Measurements from ENCODE around the gene B4GAT1. TPM values are rescaled to one million over a fixed set of nuclear protein-coding genes. Genes with fewer than 3 reads are reported as not detected.
"Not testable (repeated sequence)": the region's sequence is repeated elsewhere in the genome, so short reads cannot be mapped to it uniquely, and the experiment has no call there.

Gene B4GAT1
- polyA plus RNA-seq (2013, experiment 1 of 2), result 20.8 TPM
- polyA plus RNA-seq (2013, experiment 2 of 2), result 24.3 TPM

DNA sequence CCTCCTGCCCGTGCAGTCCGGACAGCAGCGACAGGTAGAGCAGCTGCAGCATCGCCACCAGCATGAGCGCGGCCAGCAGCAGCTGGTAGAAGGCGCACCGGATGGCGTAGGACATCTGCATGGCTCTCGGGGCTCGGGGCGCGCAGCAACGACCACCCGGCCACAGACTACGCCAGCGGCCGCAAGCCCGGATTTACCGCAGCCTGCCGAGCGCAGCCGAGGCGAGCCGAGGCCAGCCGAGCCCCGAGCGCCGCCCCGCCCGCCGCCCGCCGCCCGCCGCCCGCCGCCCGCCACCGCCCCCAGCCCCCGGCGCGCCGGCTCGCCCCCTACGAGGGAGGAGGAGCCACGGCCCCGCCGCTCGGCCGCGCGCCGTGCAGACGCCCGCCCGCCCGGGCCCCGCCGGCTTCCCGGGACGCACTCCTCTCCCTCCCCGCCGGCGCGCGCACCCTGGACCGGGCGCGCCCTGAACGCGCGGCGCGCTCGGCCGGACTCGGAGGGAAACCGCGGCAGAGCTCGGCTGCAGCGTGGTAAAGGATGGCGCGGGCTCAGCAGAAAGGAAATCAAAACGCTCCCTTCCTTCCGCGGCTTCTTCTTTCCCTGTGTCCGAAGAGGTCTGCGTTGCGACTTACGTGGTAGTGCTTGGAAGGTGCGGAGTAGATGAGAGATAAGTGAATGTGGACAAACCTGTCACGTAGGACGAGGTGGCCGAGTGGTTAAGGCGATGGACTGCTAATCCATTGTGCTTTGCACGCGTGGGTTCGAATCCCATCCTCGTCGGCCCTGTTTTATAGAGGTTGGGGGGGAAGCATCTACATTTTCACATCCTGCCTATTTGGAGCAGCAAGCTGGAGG, at the start of gene B4GAT1:
Gene B4GAT1, minus strand, starts transcription at position 205 of the 852 bp plus-strand sequence. Its CDS starts 84 bp downstream, at position 121.
- H3K27ac ChIP-seq (ENCODE audit: low read depth, low read length), result peak within 1 kb of the TSS; percentile 68; the same call in 1 of the 2 replicates
- no peaks in the 10 kb centered on the region for H3K36me3 ChIP-seq (ENCODE audit: insufficient read depth, low read length)
- under 1% methylated on average over 100 of the region's 101 CpGs for WGBS
- H3K4me1 ChIP-seq (ENCODE audit: insufficient read depth, low read length), result peaks cover 10% of the 10 kb centered on the region; the same call in 1 of the 2 replicates
- H3K4me3 ChIP-seq (ENCODE audit: low read length), result peak within 1 kb of the TSS; percentile 95
- H3K9ac ChIP-seq (ENCODE audit: low read depth, low read length), result peak within 1 kb of the TSS; percentile 84
- peaks cover 7% of the 10 kb centered on the region; the same call in 1 of the 2 replicates for H3K27me3 ChIP-seq (ENCODE audit: insufficient read depth, low read length)
- H3K9me3 ChIP-seq (ENCODE audit: insufficient read depth, low read depth, low read length), result no peaks in the 10 kb centered on the region

DNA sequence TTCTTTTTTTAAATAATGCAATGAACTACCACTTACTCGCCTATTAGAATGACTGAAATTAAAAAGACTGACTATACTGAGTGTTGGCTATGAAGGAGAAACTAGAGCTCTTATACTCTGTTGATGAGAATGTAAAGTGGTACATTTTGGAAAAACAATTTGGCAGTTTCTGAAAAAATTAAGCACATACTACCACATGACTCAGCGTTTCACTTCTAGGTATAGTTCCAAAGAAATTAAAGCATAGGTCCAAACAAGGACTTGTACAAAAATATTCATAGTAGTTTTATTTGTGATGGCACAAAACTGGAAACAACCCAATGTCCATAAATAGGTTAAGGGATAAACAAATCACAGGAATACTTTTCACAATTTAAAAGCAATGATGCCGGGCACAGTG, 46.5 kb upstream of the B4GAT1 start:
- no peaks in the 10 kb centered on the region for H3K4me1 ChIP-seq (ENCODE audit: insufficient read depth, low read length)
- no peaks in the 10 kb centered on the region for H3K9me3 ChIP-seq (ENCODE audit: insufficient read depth, low read depth, low read length)
- no peaks in the 10 kb centered on the region for H3K27me3 ChIP-seq (ENCODE audit: insufficient read depth, low read length)
- 99% methylated on average over 3 of the region's 3 CpGs for WGBS
- no peak overlapping the region for H3K27ac ChIP-seq (ENCODE audit: low read depth, low read length)
- H3K9ac ChIP-seq (ENCODE audit: low read depth, low read length), result no peak overlapping the region
- no peak overlapping the region for H3K4me3 ChIP-seq (ENCODE audit: low read length)
- H3K36me3 ChIP-seq (ENCODE audit: insufficient read depth, low read length), result no peaks in the 10 kb centered on the region

DNA sequence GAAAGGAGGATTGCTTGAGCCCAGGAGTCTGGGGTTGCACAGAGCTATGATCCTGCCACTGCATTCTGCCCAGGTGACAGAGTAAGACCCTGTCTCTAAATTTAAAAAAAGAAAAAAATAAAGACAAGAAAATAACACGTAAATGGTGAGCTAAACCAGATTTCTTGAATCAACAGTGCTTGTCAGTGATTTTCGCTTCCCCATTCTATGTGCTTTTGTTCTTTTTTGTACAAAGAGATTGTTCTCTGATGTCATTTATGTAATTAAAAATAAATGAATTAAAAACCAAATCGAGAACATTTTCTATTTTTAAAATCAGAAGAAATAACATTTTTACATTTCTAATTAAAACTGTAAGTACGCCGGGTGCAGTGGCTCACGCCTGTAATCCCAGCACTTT, 43.9 kb upstream of the B4GAT1 start:
- Histone ChIP-seq H3K4me1 (ENCODE audit: insufficient read depth, low read length) (no peaks in the 10 kb centered on the region), H3K9ac (ENCODE audit: low read depth, low read length) (no peak overlapping the region), H3K4me3 (ENCODE audit: low read length) (no peak overlapping the region), H3K36me3 (ENCODE audit: insufficient read depth, low read length) (no peaks in the 10 kb centered on the region), H3K9me3 (ENCODE audit: insufficient read depth, low read depth, low read length) (no peaks in the 10 kb centered on the region), H3K27me3 (ENCODE audit: insufficient read depth, low read length) (peaks cover 7% of the 10 kb centered on the region; the same call in 1 of the 2 replicates), H3K27ac (ENCODE audit: low read depth, low read length) (no peak overlapping the region)
- WGBS, result 97% methylated on average over 5 of the region's 6 CpGs

DNA sequence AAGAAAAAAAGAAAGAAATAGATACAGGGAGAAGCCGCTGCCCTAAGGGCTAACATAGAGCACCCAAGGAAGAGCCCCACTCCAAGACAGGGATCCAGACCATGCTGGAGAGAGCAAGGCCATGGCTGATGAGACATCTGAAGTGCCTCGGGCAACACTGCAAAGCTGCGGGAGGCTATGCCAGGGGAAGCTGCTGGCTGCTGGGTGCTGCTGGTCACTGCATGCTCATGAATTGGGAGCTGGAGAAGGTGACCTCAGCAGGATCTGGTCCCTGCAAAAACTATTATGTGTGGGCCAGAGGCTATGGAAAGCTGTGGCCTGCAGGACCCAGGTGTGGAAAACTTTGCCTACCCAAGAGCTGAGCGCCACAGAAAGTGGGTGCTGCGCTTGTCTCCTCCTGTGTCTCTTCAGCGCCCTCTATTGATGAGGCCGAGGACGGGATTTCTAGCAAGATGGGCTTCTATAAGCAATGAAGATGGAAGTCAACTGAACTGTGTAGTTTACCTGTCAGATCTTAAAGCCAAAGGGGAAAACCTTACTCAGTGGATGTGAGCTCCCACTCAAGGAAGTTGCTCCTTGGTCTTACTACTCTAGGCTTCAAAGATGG, 41.5 kb upstream of the B4GAT1 start:
- WGBS, result 38% methylated on average over 8 of the region's 8 CpGs
- Histone ChIP-seq H3K4me3 (ENCODE audit: low read length) (no peak overlapping the region), H3K9ac (ENCODE audit: low read depth, low read length) (no peak overlapping the region)

DNA sequence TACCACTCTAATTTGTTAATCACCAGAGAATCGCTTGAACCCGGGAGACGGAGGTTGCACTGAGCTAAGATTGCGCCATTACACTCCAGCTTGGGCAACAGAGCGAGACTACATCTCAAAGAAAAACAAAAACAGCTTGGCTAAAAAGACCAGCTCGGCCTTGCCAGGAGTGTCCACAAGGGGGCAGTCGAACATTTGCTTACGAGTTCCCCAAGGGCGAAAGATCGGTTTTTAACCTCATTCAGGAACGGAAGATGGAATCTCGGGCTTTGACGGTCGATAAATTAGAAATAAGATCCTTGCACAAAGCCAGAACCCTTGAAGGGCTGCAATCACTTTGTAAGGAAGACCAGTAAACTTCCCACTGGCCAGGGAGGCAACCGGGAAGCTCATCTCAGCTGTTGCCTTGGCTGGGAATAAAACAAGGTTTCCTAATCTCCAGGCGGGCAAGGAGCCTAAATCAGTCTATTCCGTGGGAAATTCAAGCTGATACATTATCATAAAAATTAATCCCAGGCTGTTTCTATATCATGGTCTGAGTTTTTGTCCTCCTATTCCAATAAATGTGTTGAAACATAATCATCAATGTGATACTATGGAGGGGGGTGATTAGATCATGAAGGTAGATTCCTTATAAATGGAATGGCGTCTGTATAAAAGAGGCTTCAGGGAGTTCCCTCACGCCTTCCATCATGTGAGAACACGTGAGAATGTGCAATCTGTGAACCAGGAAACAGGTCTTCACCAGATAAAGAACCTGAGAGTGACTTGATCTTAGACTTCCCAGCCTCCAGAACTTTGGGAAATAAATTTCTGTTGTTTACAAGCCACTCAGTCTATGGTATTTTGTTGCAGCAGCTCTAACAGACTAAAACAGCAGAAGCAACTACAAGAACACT, 39.0 kb upstream of the B4GAT1 start:
- Histone ChIP-seq H3K27me3 (ENCODE audit: insufficient read depth, low read length) (peaks cover 7% of the 10 kb centered on the region; the same call in 1 of the 2 replicates), H3K27ac (ENCODE audit: low read depth, low read length) (no peak overlapping the region), H3K9ac (ENCODE audit: low read depth, low read length) (0 out of 2 replicates have a peak overlapping the region, but pooled peaks have one; percentile 10), H3K4me3 (ENCODE audit: low read length) (peak overlapping the region; percentile 33), H3K36me3 (ENCODE audit: insufficient read depth, low read length) (no peaks in the 10 kb centered on the region), H3K9me3 (ENCODE audit: insufficient read depth, low read depth, low read length) (no peaks in the 10 kb centered on the region), H3K4me1 (ENCODE audit: insufficient read depth, low read length) (no peaks in the 10 kb centered on the region)
- 23% methylated on average over 20 of the region's 20 CpGs for WGBS

More for the DNA sequence above, 41.5 kb upstream of the B4GAT1 start:
- Histone ChIP-seq H3K27me3 (ENCODE audit: insufficient read depth, low read length) (peaks cover 7% of the 10 kb centered on the region; the same call in 1 of the 2 replicates), H3K36me3 (ENCODE audit: insufficient read depth, low read length) (no peaks in the 10 kb centered on the region), H3K4me1 (ENCODE audit: insufficient read depth, low read length) (no peaks in the 10 kb centered on the region), H3K9me3 (ENCODE audit: insufficient read depth, low read depth, low read length) (no peaks in the 10 kb centered on the region), H3K27ac (ENCODE audit: low read depth, low read length) (no peak overlapping the region)

DNA sequence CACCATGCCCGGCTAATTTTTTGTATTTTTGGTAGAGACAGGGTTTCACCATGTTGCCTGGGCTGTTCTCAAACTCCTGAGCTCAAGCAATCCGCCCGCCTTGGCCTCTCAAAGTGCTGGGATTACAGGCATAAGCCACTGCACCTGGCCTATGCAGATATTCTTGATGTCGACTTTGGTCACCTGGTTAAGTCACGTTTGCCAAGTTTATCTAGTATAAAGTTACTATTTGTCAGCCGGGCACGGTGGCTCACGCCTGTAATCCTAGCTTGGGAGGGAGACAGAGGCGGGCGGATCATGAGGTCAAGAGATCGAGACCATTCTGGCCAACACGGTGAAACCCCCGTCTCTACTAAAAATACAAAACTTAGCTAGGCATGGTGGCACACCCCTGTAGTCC, 36.9 kb upstream of the B4GAT1 start:
- not testable (repeated sequence) for H3K4me3 ChIP-seq (ENCODE audit: low read length); H3K27me3 ChIP-seq (ENCODE audit: insufficient read depth, low read length); H3K4me1 ChIP-seq (ENCODE audit: insufficient read depth, low read length); H3K36me3 ChIP-seq (ENCODE audit: insufficient read depth, low read length); H3K9me3 ChIP-seq (ENCODE audit: insufficient read depth, low read depth, low read length); H3K9ac ChIP-seq (ENCODE audit: low read depth, low read length); H3K27ac ChIP-seq (ENCODE audit: low read depth, low read length)
- WGBS, result 93% methylated on average over 13 of the region's 13 CpGs

DNA sequence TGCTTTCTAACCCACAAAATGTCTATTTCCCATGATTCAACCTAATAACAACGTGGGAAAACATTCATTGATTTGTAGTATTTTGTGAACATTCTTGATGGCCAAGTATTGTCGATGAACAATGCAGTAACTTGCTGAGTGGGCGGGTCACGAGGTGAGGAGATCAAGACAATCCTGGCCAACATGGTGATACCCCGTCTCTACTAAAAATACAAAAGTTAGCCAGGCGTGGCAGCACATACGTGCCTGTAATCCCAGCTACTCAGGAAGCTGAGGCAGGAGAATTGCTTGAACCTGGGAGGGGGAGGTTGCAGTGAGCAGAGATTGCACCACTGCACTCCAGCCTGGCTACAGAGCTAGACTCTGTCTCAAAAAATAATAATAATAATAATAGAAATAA, 32.8 kb upstream of the B4GAT1 start:
- H3K9me3 ChIP-seq (ENCODE audit: insufficient read depth, low read depth, low read length); H3K4me1 ChIP-seq (ENCODE audit: insufficient read depth, low read length); H3K4me3 ChIP-seq (ENCODE audit: low read length); H3K9ac ChIP-seq (ENCODE audit: low read depth, low read length); H3K27me3 ChIP-seq (ENCODE audit: insufficient read depth, low read length); H3K27ac ChIP-seq (ENCODE audit: low read depth, low read length); H3K36me3 ChIP-seq (ENCODE audit: insufficient read depth, low read length): not testable (repeated sequence)
- WGBS, result 48% methylated on average over 7 of the region's 7 CpGs

DNA sequence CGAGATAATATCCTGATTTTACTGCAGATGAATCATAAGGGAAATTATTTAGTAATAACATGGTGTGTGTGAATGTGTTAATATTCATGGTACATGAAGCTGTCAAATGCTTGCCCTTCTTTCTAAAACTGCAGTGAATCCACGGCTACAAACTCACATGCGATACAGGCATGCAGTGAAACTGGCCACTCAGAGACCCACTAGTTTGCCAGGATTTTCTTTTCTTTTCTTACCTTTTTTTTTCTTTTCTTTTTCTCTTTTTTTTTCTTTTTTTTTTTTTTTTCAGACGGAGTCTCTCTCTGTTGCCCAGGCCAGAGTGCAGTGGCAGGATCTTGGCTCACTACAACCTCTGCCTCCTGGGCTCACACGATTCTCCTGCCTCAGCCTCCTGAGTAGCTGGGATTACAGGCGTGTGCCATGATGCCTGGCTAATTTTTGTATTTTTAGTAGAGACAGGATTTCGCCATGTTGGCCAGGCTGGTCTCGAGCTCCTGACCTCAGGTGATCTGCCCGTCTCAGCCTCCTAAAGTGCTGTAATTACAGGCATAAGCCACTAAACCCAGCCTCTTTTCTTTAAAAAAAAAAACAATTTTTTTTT, 26.4 kb upstream of the B4GAT1 start:
- H3K4me1 ChIP-seq (ENCODE audit: insufficient read depth, low read length), result peaks cover 22% of the 10 kb centered on the region
- not testable (repeated sequence) for H3K27me3 ChIP-seq (ENCODE audit: insufficient read depth, low read length); H3K4me3 ChIP-seq (ENCODE audit: low read length); H3K9me3 ChIP-seq (ENCODE audit: insufficient read depth, low read depth, low read length); H3K27ac ChIP-seq (ENCODE audit: low read depth, low read length); H3K9ac ChIP-seq (ENCODE audit: low read depth, low read length)
- WGBS, result 89% methylated on average over 9 of the region's 9 CpGs
- H3K36me3 ChIP-seq (ENCODE audit: insufficient read depth, low read length), result peaks cover 10% of the 10 kb centered on the region

DNA sequence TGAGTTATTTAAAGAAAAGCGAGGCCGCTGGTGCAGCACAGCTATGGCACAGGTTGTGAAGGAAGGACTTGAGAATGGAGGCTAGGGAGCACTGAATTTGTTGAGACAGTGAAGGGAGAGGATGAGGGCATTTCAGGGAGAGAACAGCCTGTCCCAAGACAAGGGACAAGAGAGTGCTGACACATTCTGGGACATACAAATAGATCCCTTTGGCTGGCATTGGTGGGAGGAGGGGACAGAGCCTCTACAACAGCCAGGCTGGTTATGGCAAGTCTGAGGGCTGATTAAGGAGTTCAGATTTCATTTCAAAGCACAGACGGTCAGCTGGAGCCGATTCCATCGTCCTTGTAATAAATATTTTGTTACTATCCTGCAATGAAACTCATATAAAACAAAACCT, 25.8 kb upstream of the B4GAT1 start:
- H3K36me3 ChIP-seq (ENCODE audit: insufficient read depth, low read length), result peaks cover 15% of the 10 kb centered on the region
- 80% methylated on average over 5 of the region's 5 CpGs for WGBS
- H3K4me3 ChIP-seq (ENCODE audit: low read length), result no peak overlapping the region
- H3K4me1 ChIP-seq (ENCODE audit: insufficient read depth, low read length), result peaks cover 22% of the 10 kb centered on the region
- H3K9ac ChIP-seq (ENCODE audit: low read depth, low read length), result no peak overlapping the region
- no peaks in the 10 kb centered on the region for H3K27me3 ChIP-seq (ENCODE audit: insufficient read depth, low read length)
- no peak overlapping the region for H3K27ac ChIP-seq (ENCODE audit: low read depth, low read length)
- H3K9me3 ChIP-seq (ENCODE audit: insufficient read depth, low read depth, low read length), result no peaks in the 10 kb centered on the region

DNA sequence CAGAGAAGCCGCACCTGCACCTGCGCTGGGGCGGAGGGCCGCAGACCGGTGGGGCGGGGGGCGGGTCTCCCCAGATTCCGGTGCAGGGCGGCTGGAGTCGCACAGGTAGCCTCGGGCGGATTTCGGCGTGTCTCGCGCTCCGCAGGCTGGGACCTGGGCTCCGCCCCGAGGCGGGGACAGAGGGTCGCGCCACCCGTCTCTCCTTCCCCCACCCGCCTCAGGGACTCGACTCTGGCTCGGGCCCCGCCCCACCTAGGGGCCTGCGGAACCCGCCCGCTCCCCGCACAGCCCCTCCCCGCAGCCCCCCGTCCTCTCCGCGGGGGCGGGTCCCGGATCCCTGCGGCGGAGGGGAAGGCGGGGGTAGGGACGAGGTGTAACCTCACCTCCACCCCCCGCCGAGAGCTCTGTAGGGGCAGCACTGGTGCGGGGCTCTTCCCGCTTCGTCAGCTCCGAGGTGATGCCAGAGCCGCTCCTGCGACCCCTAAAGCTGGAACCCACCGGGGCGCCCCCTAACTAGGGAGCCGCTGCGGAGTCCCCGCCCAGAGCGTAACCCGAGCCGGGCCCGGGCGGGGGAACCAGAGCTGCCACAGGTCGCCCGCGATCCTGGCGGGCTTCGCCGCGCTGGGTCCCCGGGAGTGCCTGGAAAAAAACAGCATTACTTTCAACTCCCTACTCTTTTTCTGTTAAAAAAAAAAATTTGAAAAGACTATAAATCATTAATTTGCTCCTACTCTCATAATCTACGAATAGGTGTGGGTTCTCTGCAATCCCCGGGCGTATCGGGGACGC, 24.4 kb upstream of the B4GAT1 start, which contains the start of gene SLC29A2:
Gene SLC29A2, minus strand, starts transcription at position 134 of the 789 bp plus-strand sequence. CDS start 169 bp downstream, outside the sequence.
- H3K27ac ChIP-seq (ENCODE audit: low read depth, low read length), result peak within 1 kb of the TSS; percentile 96
- H3K9ac ChIP-seq (ENCODE audit: low read depth, low read length), result peak within 1 kb of the TSS; percentile 88
- H3K4me1 ChIP-seq (ENCODE audit: insufficient read depth, low read length), result peaks cover 22% of the 10 kb centered on the region
- no peaks in the 10 kb centered on the region for H3K9me3 ChIP-seq (ENCODE audit: insufficient read depth, low read depth, low read length)
- peaks cover 30% of the 10 kb centered on the region for H3K36me3 ChIP-seq (ENCODE audit: insufficient read depth, low read length)
- peak within 1 kb of the TSS; percentile 91 for H3K4me3 ChIP-seq (ENCODE audit: low read length)
- under 1% methylated on average over 64 of the region's 72 CpGs for WGBS
- no peaks in the 10 kb centered on the region for H3K27me3 ChIP-seq (ENCODE audit: insufficient read depth, low read length)

All from HUES64 (cell line).